Hepatocyte (in vitro differentiated cells): ENCODE results near the gene GPATCH4. TPM values are rescaled to one million over a fixed set of nuclear protein-coding genes. Genes with fewer than 3 reads are reported as not detected.

Source experiments
- DNase-seq: peaks from one replicate; pipeline ENCODE4 v3.0.0-alpha.2; 2016; ENCODE audit warnings: low spot score
- H2AFZ ChIP-seq: fragments of 200-600 bp; sonication (generic); 2 replicates; pipeline ENCODE4 v1.6.0; 2016; ENCODE audit warnings: antibody characterized with exemption, mild to moderate bottlenecking
- H3K27ac ChIP-seq: fragments of 200-600 bp; sonication (generic); 2 replicates; pipeline ENCODE4 v1.5.1; 2016; ENCODE audit warnings: mild to moderate bottlenecking
- H3K27me3 ChIP-seq: fragments of 200-600 bp; sonication (generic); 2 replicates; pipeline ENCODE4 v1.6.1; 2016
- H3K36me3 ChIP-seq: fragments of 200-600 bp; sonication (generic); replicated peaks from 2 replicates; pipeline ENCODE4 v1.5.1; 2016; ENCODE audit warnings: low read depth; ENCODE audit not compliant: insufficient read depth
- H3K4me1 ChIP-seq: fragments of 200-600 bp; sonication (generic); 2 replicates; pipeline ENCODE4 v1.5.1; 2016; ENCODE audit warnings: mild to moderate bottlenecking, moderate library complexity; ENCODE audit not compliant: insufficient read depth
- H3K4me2 ChIP-seq: fragments of 200-600 bp; sonication (generic); 2 replicates; pipeline ENCODE4 v1.6.0; 2016
- H3K4me3 ChIP-seq: fragments of 200-600 bp; sonication (generic); 2 replicates; pipeline ENCODE4 v1.5.1; 2016; ENCODE audit warnings: mild to moderate bottlenecking
- H3K79me2 ChIP-seq: fragments of 200-600 bp; sonication (generic); 2 replicates; pipeline ENCODE4 v1.6.0; 2017; ENCODE audit warnings: mild to moderate bottlenecking
- H3K9me2 ChIP-seq: fragments of 200-600 bp; sonication (generic); replicated peaks from 2 replicates; pipeline ENCODE4 v1.6.0; 2017; ENCODE audit warnings: mild to moderate bottlenecking; ENCODE audit not compliant: insufficient read depth
- H3K9me3 ChIP-seq: fragments of 200-600 bp; sonication (generic); 2 replicates; pipeline ENCODE4 v1.5.1; 2016; ENCODE audit warnings: low read depth, mild to moderate bottlenecking
- H4K20me1 ChIP-seq: fragments of 200-600 bp; sonication (generic); 2 replicates; pipeline ENCODE4 v1.6.0; 2016; ENCODE audit warnings: mild to moderate bottlenecking; ENCODE audit not compliant: insufficient read depth, poor library complexity, severe bottlenecking
- EZH2 ChIP-seq: fragments of 200-600 bp; sonication (generic); IDR thresholded peaks from 2 replicates; pipeline ENCODE4 v1.6.1; 2016; ENCODE audit warnings: antibody characterized with exemption, mild to moderate bottlenecking, borderline replicate concordance
- EZH2phosphoT487 ChIP-seq: fragments of 200-600 bp; sonication (generic); IDR thresholded peaks from one replicate; pipeline ENCODE4 v1.6.1; 2018; ENCODE audit warnings: antibody characterized with exemption, mild to moderate bottlenecking, low read depth, moderate library complexity; ENCODE audit not compliant: unreplicated experiment, severe bottlenecking
- WGBS: methylation state at CpG from one replicate; pipeline ENCODE4 v1.1.6; 2016; ENCODE audit warnings: low lambda C conversion rate; ENCODE audit errors: missing lambda C conversion rate; 5-methylcytosine and 5-hydroxymethylcytosine counted together
- polyA plus RNA-seq: library from polyadenylated mRNA; unstranded; fragments of >200 nt; fragmentation: Nextera tagmentation; extraction: Ambion mirVana; gene quantifications from 2 replicates; pipeline ENCODE4 v1.2.1, GENCODE V29; 2016
- total RNA-seq: library from RNA; depleted of rRNA; stranded (reverse); fragments of >200 nt; gene quantifications from 2 replicates; pipeline ENCODE4 v1.2.3, GENCODE V29; 2014
- TF ChIP-seq, protein P1 (sequence below): fragments of 200-600 bp; sonication (generic); IDR thresholded peaks from 2 replicates; pipeline ENCODE4 v1.5.1; 2016; ENCODE audit warnings: antibody characterized with exemption, mild to moderate bottlenecking; ENCODE audit not compliant: poor library complexity

GPATCH4 gene
- total and polyA plus RNA-seq, 2 experiments from 2014 or later = 5.6 to 28.3 TPM

DNA sequence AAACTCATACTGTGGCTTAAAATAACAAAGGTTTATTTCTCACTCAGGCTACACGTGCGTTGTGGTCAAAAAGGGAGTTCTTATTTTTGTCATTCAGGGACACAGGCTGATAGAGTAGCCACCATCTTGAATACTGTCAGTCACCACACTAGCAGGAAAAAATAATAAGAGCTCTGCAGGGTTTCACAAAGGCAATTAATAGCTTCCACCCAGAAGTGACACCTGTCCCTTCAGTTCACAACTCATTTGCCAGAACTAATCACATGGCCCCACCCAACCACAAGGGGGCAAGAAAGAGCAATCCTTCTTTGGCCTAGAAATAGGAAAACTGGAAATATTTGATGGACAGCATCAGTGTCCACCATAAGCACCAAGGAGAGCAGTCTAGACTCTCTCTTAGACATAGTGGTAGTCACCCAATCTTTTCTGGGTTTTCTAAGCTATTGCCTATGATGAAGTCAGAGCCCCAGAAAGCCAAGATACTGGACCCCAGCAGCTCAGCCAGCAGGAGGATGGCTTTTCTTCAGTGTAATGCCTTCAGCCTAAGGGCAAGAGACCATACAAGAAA, 26.1 kb upstream of the GPATCH4 start:
- Histone ChIP-seq H3K4me1 (peaks cover 23% of the 10 kb centered on the region), H3K4me2 (no peak overlapping the region), H3K9me3 (no peaks in the 10 kb centered on the region), H3K27me3 (peaks cover 75% of the 10 kb centered on the region), H4K20me1 (no peaks in the 10 kb centered on the region), H3K4me3 (no peak overlapping the region), H3K79me2 (no peaks in the 10 kb centered on the region), H3K9me2 (no peaks in the 10 kb centered on the region), H3K27ac (no peak overlapping the region), H3K36me3 (no peaks in the 10 kb centered on the region), H2AFZ (no peak overlapping the region)
- WGBS = 90% methylated on average over 2 of the region's 2 CpGs
- DNase-seq = peak; percentile 59
- TF ChIP-seq EZH2phosphoT487 (no peak), EZH2 (no peak)
- TF ChIP-seq, protein P1, sequence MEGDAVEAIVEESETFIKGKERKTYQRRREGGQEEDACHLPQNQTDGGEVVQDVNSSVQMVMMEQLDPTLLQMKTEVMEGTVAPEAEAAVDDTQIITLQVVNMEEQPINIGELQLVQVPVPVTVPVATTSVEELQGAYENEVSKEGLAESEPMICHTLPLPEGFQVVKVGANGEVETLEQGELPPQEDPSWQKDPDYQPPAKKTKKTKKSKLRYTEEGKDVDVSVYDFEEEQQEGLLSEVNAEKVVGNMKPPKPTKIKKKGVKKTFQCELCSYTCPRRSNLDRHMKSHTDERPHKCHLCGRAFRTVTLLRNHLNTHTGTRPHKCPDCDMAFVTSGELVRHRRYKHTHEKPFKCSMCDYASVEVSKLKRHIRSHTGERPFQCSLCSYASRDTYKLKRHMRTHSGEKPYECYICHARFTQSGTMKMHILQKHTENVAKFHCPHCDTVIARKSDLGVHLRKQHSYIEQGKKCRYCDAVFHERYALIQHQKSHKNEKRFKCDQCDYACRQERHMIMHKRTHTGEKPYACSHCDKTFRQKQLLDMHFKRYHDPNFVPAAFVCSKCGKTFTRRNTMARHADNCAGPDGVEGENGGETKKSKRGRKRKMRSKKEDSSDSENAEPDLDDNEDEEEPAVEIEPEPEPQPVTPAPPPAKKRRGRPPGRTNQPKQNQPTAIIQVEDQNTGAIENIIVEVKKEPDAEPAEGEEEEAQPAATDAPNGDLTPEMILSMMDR = peak; percentile 52

DNA sequence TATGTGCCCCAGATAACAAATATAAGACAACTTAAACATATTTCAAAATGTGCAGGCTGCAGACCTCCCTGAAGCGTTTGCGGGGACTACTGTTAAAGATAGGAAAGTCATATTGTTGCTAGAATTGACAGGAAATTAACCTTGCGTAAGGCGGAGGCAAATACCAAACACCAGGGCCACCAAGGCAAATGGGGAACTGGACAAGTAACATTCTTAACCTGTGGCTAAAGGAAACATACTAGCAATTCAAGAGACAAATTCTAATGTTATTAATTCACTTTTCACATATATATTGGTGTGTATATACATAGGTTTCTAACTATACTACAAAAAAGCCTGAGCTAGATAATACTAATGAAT, 24.8 kb upstream of the GPATCH4 start:
- WGBS = 45% methylated on average over 4 of the region's 4 CpGs
- H3K4me3 ChIP-seq = no peak overlapping the region
- H3K9me3 ChIP-seq = no peaks in the 10 kb centered on the region
- H2AFZ ChIP-seq = no peak overlapping the region
- H3K4me2 ChIP-seq = peak overlapping the region; percentile 90
- no peaks in the 10 kb centered on the region for H3K79me2 ChIP-seq
- peaks cover 76% of the 10 kb centered on the region for H3K27me3 ChIP-seq
- H3K4me1 ChIP-seq = peaks cover 23% of the 10 kb centered on the region
- TF ChIP-seq, protein P1 = no peak
- TF ChIP-seq EZH2phosphoT487 = no peak
- no peak for TF ChIP-seq EZH2
- DNase-seq = no peak
- H3K36me3 ChIP-seq = no peaks in the 10 kb centered on the region
- no peaks in the 10 kb centered on the region for H3K9me2 ChIP-seq
- no peaks in the 10 kb centered on the region for H4K20me1 ChIP-seq
- H3K27ac ChIP-seq = no peak overlapping the region

DNA sequence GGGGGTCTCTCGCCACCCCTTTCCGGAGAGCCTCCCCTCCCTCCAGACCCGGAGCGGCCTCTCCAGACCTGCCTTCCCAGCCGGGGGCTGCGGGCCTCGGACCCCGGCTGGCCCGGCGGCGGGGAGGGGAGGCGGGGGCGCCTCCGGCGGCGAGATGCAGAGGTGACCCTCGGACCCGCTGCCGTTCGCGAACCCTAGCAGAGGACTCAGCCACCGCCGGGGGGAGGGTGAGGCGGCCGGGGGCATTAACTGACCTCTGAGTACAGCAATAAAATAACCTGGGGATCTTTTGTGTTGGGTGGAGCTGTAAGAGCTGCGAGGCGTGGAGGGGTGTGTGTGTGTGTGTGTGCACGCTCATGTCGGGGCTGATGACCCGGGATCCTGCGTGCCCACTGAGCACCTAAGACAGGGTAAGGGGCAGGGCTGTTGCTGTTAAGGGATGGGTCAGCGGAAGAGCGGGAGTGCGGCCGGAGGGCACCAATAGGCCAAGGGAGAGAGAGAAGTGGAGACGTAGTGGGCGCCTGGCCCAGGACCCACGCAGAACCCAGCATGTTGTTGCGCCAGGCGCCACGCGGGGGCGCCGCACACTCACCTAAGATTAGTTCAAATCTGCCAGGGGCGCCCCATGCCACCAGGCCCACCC, 24.3 kb upstream of the GPATCH4 start:
- H2AFZ ChIP-seq = peak overlapping the region; percentile 45
- no peaks in the 10 kb centered on the region for H3K9me2 ChIP-seq
- TF ChIP-seq, protein P1 = peak; percentile 63
- peak; percentile 93 for TF ChIP-seq EZH2
- TF ChIP-seq EZH2phosphoT487 = no peak
- no peaks in the 10 kb centered on the region for H3K9me3 ChIP-seq
- H3K79me2 ChIP-seq = no peaks in the 10 kb centered on the region
- H3K4me2 ChIP-seq = peak overlapping the region; percentile 90
- no peaks in the 10 kb centered on the region for H3K36me3 ChIP-seq
- no peak overlapping the region for H3K27ac ChIP-seq
- peaks cover 23% of the 10 kb centered on the region for H3K4me1 ChIP-seq
- under 1% methylated on average over 39 of the region's 45 CpGs for WGBS
- H4K20me1 ChIP-seq = no peaks in the 10 kb centered on the region
- peak; percentile 73 for DNase-seq
- H3K27me3 ChIP-seq = peaks cover 76% of the 10 kb centered on the region
- no peak overlapping the region for H3K4me3 ChIP-seq
